CD4-positive, alpha-beta T cell treated with Interleukin-6 at 100 ng/mL for 8 hours (primary cell): ENCODE data around the gene KCNF1.
A peak's percentile ranks its signal among the peaks of the same experiment; 100 is the strongest.

ENCODE experiments used
- DNase-seq: peaks from one replicate; pipeline ENCODE4 v3.0.0-alpha.2; 2020; ENCODE audit warnings: mixed read lengths, low spot score

Gene KCNF1, protein sequence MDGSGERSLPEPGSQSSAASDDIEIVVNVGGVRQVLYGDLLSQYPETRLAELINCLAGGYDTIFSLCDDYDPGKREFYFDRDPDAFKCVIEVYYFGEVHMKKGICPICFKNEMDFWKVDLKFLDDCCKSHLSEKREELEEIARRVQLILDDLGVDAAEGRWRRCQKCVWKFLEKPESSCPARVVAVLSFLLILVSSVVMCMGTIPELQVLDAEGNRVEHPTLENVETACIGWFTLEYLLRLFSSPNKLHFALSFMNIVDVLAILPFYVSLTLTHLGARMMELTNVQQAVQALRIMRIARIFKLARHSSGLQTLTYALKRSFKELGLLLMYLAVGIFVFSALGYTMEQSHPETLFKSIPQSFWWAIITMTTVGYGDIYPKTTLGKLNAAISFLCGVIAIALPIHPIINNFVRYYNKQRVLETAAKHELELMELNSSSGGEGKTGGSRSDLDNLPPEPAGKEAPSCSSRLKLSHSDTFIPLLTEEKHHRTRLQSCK

DNA sequence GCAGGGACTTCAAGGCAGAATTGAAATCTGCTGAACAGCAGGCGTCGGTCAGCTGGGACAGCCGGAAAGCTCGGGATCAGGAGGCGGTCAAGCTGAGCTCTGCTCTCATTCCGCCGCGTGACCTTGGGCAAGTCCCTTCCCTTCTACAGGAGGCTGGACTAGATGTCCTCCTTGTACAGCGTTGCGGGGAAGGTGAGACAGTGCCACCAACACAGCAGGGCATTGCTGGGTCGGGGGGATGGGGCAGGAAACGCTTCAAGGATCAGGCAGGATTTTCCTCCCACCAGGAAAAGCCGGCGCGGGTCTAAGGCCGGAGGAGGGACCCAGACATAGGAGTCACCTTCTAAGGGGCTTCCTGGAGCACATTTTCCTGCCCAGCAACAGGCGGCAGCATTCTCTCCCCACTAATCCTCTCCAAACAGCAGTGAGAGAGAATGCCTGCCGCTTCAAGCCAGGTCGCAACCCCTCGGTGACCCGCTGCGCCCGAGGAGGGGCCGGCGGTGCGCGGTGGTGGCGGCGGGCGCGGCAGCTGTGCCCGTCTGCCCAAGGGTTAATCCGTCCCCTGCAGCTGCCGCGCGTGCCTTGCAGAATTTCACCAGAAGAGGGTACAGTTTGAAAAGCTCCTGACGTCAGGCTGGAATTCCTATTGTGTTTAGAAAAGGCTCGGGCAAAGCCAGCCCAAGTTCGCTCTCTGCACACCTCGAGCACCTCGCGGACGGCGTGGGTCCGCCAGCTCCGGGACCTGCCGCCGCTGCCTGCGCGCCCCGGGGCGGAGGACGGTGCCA lies at the start of gene KCNF1:
Gene KCNF1, plus strand, starts transcription at position 644 of the 785 bp plus-strand sequence. CDS start 493 bp downstream, outside the sequence.
- no peak for DNase-seq

DNA sequence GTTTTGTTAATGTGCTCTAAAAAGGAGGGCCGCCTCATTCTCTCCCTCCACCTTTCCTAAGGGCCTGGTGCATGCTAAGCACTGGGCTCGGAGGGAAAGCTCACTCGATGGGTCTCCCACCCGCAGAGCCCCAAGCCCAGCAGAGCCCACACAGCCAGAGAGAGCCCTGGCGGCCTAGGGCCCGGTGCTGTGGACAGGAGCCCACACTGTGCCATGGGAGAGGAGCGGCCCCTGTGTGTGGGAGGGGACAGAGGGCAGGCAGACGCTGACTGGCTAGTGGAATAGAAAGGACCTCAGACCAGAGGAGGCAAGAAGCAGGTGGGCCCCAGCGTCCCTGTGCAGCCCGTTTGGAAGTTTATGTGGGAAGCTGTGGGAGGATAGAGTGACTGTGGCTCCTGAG lies 49.4 kb upstream of the KCNF1 start:
- no peak for DNase-seq

DNA sequence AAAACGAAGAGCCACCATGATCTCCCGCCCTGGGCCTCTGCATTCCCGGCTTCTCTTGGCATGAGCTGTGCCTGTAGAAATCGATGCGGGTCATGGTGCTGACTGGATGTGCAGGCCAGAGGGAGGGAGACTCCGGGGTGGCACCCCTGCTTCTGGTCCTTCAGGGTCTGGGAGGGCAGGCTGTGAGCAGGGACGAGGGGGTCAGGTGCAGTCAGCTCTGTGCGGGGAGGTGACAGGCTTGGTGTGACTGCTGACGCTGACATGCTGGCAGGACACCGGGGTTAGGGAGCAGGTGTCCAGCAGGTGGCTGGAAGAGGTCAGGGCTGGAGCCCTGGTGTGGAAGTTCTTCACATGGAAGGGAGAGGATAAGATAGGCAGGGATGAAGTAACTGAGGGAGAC lies 48.7 kb upstream of the KCNF1 start:
- DNase-seq, result no peak

DNA sequence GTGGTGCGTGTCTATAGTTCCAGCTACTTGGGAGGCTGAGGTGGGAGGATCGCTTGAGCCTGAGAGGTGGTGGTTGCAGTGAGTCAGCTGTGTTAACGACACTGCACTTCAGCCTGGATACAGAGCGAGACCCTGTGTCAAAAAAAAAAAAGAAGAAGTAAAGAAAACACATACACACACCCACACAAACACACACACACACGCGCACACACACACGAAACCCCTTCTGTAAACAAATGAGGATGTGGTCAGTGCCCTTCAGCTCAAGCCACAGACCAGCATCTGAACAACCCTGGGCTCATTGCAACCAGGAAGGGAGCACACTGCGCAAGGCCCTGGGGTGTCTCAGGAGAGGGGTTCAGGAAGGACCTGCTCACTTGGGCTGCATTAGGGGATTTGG lies 47.9 kb upstream of the KCNF1 start:
- no peak for DNase-seq

DNA sequence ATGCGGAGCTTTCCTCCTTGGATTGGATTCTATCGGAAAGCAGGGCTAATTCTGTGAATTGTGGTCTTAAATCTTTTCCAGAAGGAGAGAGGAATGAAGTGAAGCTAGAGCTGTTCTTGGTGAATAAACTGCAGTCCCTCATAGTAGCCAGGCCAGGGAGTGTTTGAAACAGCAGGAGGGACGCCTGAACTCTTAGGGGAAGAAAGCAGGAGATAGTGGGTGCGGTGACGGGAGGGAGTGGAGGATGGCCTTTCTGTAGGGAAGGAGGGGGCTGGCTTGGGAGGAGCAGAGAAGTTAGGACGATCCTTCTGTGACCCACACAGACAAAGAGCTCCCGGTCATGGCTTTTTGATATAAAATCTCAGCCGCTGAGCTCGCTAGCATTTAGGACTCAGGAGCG lies 47.5 kb upstream of the KCNF1 start:
- DNase-seq, result no peak

DNA sequence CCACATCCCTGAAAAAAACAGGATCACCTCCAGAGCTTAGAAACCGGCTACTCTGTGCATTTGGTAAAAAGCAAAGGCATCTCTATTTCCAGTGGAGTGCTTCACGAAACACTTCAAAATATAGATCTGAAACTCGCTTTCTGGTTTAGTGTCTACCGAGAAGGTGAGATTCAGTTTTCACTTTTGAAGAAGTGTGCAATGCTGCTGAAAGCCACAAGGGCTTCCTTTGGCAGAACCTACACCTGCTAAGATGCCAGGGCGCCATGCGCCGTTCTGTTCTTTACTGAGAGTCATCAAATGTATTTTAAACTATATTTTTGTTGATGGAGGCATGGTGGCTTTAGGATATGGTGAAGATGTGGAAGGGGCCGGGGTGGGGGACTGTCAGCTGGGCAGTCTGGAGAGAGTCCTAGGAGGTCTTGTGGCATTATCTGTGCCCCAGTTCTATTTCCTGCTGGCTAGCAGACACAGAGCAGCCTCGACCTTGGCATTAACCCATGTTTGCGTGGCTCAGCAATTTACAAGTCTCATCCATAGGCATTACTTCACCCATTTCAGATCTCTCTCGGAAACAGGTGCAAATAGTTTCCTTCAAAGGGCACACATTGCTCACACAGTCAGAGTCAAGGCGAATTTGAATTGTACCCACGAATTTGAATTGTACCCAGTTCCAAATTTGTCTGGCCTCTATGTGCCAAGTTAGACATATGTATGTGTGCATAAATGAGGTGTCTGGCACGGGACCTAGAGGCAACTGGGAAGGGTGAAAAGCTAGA lies 46.7 kb upstream of the KCNF1 start:
- peak; percentile 16 for DNase-seq

DNA sequence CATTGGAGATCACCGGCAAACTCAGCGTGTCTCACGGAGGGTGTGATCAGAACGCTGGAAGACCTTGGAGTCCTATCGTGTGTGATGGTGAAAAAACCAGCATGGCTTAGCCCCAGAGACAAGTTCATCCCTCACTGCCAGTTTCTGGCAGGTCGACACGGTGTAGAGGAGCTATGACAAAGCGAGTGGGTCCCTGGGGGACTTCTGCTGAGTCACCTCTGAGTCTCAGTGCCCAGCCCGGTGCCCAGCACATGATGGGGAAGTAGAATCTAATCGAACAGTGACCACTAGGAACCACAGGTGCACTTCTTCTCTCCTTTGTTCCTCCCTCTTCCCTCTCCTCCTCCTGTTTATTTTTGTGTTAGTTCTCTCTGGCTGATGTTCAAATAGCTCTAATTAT lies 45.9 kb upstream of the KCNF1 start:
- no peak for DNase-seq

DNA sequence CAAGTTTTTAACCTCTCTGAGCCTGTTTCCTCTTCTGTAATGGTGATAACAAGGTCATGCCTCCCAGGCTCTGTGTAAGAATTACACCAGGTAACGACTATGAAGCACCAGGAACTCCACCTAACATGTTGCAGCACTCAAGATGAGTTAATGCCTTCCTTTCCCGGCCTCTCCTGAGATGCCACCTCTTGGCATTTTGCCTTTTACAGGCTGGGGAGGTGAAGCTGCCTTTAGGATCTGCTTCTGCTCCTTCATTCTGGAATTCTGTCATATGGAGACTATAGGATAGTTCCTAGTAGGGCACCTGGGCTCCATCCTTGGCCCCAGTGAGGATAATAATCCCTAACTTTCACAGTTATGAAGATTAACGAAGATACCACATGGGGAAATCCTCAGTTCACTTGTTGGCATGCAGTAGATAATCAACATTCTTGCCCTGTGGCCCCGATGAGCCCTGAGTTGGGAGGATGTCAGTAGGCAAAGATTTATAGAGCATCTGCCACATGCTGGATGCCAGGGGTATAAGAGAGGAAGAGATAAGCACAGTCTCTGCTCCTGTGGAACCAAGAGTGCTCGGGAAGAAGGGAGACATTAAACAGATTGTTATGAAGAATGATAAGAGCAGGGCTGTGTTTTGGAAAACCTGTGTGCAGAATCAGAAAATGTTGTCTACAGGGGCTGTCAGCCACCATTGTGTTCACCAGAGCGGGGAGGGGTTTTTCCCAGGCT lies 43.9 kb upstream of the KCNF1 start:
- DNase-seq, result no peak

DNA sequence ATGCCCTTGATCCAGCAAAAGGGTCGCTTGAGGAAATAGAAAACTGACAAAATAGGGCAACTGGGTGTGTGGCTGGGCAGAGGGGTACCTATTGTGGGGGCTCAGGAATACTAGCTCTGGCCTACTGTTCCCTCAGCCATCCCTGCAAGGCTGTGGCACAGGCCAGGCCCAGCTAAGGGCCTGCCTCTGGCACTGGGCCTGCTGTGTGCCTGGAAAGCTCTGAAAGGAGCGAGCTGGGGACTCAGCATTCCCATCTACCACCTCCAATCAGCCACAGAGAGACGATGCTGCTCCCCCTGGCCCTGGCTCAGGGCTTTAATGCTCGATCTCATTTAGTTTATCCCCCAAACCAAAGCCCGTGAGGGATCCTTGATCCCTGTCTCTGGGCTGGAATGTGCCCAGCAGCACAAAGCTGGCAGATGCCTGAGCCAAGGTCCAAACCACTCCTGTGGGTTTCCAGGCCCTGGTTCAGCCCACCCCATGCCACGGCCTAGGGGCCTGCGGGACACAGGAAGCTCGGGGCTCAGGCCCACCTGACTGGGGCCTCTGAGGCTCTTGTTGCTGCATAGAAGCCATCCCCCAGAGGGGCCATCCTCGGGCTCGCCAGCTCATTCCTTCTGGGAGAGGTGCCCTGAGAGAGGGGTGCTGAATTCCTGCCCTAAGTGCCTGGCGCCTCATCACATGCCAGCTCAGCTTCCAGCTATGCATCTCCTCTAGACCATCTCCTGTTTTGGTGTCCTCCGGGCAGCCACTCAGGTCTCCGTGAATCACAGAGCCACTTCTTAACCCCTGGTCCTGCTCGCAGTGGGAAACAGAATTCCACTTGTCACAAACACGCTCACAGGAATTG lies 43.0 kb upstream of the KCNF1 start:
- no peak for DNase-seq

DNA sequence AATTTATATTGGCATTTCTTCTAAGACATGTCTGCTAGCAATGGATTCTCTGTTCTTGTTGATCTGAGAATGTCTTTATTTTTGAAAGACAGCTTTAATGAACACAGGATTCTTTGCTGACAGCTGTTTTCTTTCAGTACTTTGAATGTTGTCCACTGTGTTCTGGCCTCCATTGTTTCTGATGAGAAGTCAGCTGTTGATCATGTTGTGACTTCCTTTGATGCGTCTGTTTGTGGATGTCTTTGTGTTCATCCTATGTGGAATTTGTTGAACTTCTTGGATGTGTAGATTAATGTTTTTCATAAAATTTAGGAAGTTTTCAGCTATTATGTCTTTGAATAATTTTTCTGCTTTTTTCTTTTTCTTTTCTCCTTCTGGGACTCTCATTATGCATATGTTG lies 39.8 kb upstream of the KCNF1 start:
- DNase-seq, result no peak

DNA sequence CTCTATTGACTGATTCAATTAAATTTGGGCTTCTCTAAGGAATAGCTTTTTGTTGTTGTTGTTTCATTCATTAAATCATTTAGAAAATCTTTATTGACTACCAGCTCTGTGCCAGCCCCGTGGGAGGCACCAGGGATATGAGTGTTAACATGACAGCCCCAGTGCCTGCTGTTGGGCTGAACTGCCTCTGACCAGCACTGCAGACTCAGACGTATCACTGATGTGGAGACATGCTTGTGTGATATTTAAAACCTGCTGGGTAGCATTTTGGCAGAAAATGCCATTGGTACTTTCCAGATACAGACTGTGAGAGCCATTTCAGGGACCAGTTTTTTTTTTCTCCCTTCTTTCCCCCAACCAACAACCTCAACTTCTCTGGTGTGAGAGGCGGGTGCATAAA lies 38.6 kb upstream of the KCNF1 start:
- DNase-seq, result no peak

DNA sequence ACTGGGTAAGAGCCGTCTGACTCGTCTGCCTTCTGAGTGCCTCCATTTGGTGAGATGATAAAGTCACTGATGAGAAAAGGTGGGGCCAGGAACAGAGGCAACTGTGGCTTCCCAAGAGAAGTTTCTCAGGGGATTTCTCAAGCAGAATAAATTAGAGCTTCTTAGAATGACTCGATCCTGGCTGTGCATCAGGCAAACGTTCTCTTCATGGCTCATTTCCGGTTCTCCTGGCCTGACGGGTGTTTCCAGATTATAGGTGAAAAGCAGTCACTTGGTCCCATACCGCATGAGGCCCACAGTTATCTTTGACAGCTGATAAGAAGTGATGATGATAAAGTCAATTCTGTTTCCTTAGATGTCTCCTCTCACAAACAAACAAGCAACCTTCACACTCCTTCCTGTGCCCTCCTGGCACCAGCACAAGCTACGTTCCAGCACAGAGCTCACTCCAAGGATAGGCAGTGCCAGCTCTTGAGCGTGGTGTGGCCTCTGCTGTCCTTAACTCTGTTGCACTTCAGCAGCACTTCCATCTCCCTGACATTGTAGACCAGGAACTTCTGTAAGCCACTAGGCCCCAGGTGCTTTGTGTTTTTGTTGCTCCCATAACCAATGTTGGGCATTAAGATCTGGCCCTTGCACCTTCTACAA lies 37.8 kb upstream of the KCNF1 start:
- DNase-seq, result no peak

DNA sequence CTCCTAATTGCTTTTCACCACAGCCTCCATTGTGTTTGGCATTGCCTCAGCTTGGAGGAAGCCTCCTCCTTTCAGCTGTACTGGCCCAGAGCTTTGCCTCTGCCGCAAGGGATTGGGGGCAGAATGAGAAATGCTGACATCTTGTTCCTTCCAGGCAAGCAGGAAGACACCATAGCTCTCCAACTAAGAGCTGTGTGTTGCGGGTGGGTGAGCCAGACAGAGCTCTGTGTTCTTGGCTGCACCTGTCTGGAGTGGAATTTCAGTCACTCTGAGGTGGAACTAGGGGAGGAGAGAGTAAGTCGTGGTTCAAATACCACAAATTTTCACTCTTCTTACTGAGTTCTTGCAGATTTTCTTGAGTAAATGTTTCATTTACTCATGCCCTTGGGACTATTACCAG lies 36.6 kb upstream of the KCNF1 start:
- DNase-seq, result no peak

DNA sequence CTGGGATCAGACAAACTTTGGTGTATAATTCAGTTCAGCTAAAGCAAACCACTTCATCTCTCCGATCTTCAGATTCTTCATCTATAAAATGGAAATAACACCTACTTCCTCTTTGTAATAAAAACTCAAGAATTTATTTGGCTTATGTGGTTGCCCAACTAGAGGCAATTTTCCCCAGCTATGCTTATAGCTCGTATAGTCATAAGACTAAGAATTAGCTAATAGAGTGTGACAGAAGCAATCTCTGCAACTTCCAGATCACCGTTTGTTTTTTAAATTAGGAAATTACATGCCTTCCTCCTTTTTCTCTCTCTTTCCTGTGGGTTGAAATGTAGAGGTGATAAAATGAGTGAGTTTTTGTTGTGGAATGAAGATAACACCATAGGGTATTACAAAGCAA lies 35.3 kb upstream of the KCNF1 start:
- DNase-seq, result no peak

DNA sequence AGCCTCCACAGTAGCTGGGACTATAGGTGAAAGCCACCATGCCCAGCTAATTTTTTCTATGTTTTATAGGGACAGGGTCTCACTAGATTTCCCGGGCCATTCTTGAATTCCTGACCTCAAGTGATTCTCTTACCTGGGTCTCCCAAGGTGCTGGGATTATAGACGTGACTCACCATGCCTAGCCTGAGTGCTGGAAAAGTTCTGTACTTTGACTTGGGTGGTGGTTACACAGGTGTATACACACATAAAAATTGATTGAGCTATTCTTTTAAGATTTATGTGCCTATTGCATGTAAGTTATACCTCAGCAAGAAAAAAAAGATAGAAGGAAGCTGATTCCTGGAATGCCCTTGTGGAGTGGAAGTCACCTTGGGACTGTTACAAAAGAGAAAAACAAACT lies 34.8 kb upstream of the KCNF1 start:
- no peak for DNase-seq

DNA sequence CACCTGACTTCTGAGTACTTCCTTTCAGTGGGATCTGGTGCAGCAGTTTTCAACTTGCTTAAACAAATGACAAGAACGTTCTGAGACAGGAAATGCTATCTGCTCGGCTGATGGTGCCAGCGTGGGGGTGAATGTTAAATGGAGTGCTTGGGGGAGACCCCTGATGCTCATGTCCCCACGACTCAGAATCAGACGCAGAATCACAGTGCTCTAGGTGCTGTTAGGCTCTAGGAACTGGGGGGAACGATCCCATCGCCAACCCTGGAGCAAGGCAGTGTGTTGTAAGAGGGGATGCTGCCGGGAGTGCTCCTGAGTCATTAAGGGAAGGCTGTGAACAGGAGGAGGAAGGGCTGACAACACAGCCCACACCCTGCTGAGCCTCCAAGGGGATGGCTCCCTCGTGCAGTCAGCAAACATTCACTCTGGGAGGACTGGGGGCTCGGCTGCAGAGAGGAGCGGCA lies 34.1 kb upstream of the KCNF1 start:
- no peak for DNase-seq

DNA sequence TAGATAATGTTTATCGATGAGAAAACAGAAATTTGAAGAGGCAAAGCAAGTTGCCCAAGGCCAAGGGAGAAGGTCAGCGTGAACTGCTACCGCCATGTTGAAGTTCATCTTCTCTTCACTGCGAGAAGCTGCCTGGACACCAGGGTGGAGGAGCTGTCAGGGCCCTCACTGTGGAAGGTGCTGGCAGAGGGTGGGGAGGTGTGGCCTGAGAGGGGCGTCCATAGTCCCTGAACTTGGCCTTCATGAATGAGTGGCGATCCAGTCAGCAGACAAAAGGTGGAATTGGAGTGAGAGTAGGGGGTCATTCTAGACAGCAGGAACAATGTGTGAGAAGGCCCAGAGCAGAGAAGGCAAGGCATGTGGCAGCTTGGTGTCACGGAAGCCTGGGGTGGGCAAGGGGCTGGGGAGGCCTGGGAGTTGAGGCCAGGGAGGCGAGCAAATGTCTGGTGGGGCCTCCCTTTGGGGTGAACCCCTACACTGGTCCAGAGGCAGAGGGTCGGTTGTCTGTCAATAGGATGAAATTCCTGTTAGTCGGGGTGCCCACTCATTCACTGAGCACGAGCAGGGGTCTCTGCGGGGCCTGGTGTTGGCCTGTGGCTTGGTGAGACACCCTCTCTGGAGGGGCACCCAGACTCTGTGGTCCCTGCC lies 33.3 kb upstream of the KCNF1 start:
- no peak for DNase-seq

DNA sequence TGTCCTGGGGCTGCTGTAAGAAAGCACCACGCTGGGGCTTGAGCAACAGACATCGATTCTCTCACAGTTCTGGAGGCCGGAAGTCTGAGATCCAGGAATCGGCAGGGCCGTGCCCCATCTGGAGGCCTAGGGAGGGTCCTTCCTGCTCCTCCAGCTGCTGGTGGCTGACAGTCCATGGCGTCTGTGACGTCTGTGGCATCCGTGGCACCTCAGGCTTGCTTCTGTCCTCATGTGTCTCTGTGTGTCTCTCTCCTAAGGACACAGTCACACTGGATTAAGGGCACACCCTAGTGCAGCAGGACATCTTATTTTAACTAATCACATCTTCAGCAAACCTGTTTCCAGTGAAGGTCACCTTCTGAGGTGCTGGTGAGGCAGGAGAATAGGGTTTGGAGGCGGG lies 32.6 kb upstream of the KCNF1 start:
- DNase-seq, result no peak
